NCI-H446 treated with DMSO at 0.1 percent for 48 hours (cell line): ENCODE data around the gene CCDC154.
A peak's percentile ranks its signal among the peaks of the same experiment; 100 is the strongest.

Source experiments
- DNase-seq: peaks from one replicate; lab custom pipeline; 2025; lab: John Stamatoyannopoulos, UW

Gene CCDC154

DNA sequence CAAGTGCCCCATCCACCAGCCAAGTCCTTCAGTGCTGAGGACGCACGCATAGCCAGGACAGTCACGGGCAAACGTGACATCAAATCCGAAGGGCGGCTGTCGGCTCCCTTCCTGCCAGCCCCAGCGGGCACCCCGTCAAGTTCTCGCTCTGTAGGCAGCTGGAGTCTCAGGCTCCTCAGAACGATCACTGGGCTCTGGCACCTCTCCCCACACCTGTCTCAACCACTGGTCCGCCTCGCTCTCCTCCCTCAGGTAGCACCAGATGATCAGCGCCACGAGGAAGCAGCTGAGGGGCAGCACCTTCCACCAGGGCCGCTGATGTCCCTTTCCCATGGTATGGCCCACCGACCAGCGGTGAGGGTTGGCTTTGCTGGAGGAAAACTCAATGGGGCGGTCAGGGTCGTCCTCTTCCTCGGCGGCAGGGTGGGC lies 24.2 kb downstream of the CCDC154 start:
- DNase-seq: no peak

GRCh38 chr16:1416521-1416941 lies 27.8 kb downstream of the CCDC154 start:
- no peak for DNase-seq

DNA sequence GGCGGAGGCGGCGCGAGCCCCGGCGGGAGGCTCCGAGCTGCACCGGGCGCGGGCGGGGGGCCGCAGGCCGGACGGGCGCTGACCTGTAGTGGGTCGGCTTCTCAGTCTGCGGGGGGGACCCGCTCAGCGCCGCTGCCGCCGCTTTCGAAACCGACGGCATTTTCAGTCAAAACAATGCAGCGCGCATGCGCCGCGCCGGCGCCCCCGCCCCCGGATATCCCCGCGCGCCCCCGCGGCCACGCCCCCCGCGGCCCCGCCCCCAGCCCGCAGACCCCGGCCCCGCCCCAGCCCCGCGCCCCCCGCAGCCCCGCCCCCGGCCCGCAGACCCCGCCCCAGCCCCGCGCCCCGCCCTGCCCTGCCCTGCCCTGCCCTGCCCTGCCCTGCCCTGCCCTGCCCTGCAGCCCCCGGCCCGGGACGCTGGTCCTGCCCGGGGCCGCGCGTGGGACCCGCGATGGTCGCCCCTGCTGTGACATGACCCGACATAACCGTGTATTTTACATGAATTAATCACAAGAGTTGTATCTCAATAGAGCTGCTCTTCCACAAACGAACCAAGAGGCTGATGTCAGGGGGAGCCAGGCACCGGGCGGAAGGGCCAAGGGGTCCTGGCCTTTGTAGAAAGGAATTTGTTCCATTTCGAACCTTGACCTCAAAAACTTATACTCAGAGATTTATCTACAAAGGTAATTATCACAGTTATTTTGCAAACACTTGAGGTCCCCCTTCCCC lies 29.7 kb downstream of the CCDC154 start, which contains the start of gene UNKL:
UNKL (minus strand) TSS at position 173 of the 729 bp plus-strand sequence; CDS start at position 160, 13 bp downstream.
- DNase-seq: no peak

- no peak for DNase-seq
These were observed 30.4 kb downstream of the CCDC154 start for GRCh38 chr16:1413684-1414531.

- DNase-seq: no peak
These were observed 31.5 kb downstream of the CCDC154 start for GRCh38 chr16:1412847-1413246.

DNA sequence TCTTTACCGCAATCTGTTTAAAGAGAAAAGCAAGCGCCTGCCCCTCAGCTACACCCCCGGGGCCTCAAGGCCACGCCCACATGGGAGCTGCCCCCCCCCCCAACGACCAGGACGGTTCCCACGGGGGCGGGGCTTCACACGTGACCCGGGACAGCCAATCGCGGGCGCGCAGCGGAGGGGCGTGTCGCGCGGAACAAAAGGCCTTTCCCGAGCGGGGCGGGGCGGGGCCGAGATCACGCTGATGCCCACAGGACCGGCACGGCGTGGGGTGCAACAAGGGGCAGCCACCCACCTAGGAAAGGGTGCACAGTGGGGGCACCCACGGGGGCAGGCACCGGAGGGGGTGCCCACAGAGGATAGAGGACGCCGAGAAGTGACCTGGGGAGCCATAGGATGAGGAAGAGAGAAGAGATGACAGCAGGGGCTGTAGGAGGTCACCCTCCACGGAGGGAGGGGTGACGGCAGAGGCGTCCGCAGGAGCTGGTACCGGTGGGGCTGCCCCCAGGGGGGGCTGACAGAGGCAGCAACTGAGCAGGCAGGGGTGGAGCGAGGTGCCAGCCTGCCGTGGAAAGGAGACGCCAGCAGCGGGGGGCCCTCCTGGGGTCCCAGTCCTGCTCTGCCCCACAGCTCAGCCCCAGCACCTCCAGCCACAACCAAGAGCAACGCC lies 36.1 kb downstream of the CCDC154 start:
- peak; percentile 71 for DNase-seq

GRCh38 chr16:1407753-1408152 lies 36.6 kb downstream of the CCDC154 start:
- no peak for DNase-seq

DNA sequence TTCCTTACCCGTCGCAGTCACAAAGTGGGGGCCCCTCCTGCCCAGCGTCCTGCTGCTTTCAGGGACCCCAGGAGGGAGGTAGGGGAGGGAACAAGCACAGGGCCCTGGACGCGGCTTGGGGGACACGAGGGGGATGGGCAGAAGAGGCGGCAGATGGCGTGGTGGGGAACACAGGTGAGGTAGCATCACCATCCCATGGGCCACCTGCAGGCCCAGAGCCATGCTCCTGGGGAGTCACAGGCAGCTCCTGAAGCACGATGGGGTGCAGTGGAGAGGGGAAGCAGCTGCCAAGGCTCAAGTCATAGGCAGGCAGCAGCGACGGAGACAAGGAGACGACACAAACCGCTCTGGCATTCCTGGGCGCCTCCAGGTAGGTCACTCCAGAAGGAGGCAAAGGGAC lies 40.6 kb downstream of the CCDC154 start:
- no peak for DNase-seq

DNA sequence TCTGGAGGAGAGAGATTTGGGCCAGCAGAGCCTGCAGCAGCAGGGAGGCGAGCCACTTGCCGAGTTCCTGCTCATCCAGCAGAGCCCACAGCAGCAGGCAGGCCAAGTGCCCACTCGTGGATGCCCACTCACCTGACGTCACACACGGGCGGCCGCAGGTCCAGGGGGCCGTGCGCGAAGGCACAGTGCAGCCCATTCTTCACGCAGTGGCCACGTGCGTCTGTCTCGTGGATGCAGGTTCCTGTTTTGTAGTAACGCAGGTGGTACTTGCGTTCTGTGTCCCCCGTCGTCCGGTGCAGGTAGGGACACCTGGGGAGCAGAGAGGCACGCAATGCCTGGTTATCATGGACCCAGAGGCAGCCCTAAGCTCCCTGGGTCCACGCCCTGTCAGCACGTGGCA lies 41.3 kb downstream of the CCDC154 start:
- no peak for DNase-seq

GRCh38 chr16:1401758-1402154 lies 42.6 kb downstream of the CCDC154 start:
- DNase-seq: no peak

GRCh38 chr16:1401061-1401757 lies 43.1 kb downstream of the CCDC154 start:
- no peak for DNase-seq

- no peak for DNase-seq
These were observed 45.4 kb downstream of the CCDC154 start for GRCh38 chr16:1398826-1399581.

- no peak for DNase-seq
These were observed 46.0 kb downstream of the CCDC154 start for GRCh38 chr16:1398351-1398750.

DNA sequence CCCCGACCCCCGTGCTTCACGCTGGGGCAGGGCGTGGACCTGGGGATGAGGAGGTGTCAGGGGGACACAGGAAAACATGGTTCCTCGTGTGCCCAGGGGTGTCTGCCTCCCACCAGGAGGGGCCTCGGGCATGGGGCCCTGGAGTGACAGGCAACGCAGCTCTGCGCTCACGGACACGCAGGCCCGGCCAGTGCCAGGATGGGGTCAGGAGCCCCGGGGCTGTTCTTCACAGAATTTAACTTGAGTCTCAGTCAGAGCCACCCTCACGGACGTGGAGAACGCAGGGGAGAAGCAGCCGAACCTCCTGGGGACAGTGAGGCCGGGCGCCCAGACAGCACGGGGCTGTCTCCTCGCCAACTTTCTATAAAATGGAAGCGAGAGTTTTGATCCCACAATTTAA lies 46.6 kb downstream of the CCDC154 start:
- DNase-seq: no peak

DNA sequence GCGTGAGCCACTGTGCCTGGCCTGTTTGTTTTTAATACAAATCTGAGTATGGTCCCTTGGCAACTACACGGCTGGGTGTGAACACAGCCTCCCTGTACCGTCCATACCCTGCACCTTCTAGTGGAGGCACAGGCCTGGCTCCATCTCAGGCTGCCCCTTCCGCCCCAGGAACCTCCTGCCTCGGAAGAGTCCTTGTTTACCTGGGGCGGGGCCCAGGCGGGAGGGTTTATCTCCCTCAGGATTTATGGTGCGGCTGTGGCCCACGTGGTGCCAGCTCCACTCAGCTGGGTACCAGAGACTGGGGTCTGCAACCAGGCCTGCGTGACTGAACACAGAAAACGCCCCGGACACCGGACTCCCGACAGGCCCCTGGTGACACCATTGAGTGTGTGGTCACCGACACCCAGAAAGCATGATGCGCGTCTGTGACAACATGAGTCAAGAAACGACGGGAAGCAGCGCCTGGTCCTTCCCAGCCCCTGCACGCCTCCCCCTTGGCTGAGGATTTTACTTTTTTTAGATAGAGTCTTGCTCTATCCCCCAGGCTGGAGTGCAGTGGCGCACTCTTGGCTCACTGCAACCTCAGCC lies 48.8 kb downstream of the CCDC154 start:
- DNase-seq: no peak

DNA sequence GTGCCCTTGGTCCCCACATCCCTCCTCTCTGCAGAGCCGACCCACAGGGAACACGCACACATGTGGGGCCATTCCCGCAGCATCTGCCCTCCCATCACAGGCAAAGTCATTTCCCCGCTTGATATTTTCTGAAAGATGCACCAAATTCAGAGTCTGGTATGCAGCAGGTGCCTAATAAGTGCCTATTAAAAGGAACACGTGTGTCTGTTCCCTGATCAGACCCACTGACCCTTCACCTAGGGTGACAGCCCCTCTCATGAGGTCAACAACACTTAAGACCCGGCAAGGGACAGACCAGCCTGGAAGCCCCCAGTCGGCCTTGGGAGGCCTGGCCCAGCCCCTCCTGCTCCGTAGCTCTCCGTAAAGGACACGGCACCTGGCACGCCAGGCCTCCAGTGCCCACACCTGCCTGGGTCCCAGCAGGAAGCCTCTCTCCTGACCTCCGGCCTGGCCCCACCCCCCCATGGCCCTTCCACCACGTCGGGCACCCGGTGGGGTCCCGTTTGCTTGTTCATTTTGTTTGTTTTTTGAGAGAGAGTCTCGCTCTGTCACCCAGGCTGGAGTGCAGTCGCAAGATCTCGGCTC lies 49.9 kb downstream of the CCDC154 start:
- no peak for DNase-seq

GRCh38 chr16:1393613-1394176 lies 50.7 kb downstream of the CCDC154 start:
- no peak for DNase-seq

DNA sequence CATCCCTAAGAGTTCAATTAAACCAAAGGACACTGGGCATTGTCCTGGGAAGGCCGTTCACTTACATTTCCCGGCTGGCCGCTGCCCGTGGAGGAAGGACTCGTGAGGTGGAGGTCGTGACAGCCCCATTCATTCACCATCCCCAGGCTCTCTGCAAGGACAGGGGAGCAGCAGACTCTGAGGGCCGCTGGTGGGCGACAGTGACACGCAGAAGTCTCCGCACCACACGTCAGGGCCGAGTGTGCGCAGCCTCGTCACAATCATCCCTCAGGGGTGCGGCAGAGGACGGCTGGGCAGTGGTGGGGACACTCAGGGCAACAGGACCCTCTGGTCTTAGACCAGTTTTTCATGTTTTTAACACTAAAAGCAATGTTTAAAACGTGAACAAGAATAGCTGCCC lies 51.5 kb downstream of the CCDC154 start:
- DNase-seq: no peak

- DNase-seq: no peak
These were observed 54.0 kb downstream of the CCDC154 start for GRCh38 chr16:1390239-1390779.

- no peak for DNase-seq
These were observed 54.6 kb downstream of the CCDC154 start for GRCh38 chr16:1389762-1390161.
